ENCODE data around the gene CCDC9B. TPM values are rescaled to one million over a fixed set of nuclear protein-coding genes. Genes with fewer than 3 reads are reported as not detected.

CCDC9B gene
- total and polyA plus RNA-seq, 10 donors: 2.2 to 19.4 (median 7.1) TPM

GRCh38 chr15:40382580-40383456, 42.1 kb upstream of the CCDC9B start, which contains the start of gene KNSTRN:
KNSTRN (plus strand) TSS chr15:40382721; CDS start chr15:40382836, 115 bp downstream.
- TF ChIP-seq POLR2A (IDR thresholded peaks at IDR 0.05): peak in 1 of 3 donors; percentile 6
- TF ChIP-seq CTCF (IDR thresholded peaks at IDR 0.05 in 8 of 11, conservative IDR thresholded peaks at IDR 0.05 in 3 of 11): peak in 1 of 11 experiments; percentile 28
- TF ChIP-seq POLR2AphosphoS5 (IDR thresholded peaks at IDR 0.05): peak; percentile 71 to 81 (median 74)
- peaks cover 0 to 42% (median 23%) of the 10 kb centered on the region in 6 donors for H3K4me1 ChIP-seq
- H3K27me3 ChIP-seq (replicated peaks in 1 of 7): no peaks in the 10 kb centered on the region
- DNase-seq: peak; percentile 96
- WGBS, 5 donors: 6 to 10% (median 6%) methylated on average over 37 to 57 of the region's 57 CpGs
- peaks cover 3 to 23% (median 13%) of the 10 kb centered on the region in 6 donors for H3K36me3 ChIP-seq
- peak within 1 kb of the TSS; percentile 64 to 98 (median 80) for H3K4me3 ChIP-seq
- peak within 1 kb of the TSS in 6 of 8 donors; percentile 39 to 81 (median 66) for H3K27ac ChIP-seq
- intact Hi-C loops (cut with DNase I; ENCODE audit: low total_unique reads): no loop called here
- H3K9me3 ChIP-seq: no peaks in the 10 kb centered on the region

GRCh38 chr15:40381818-40382529, 41.2 kb upstream of the CCDC9B start:
- Histone ChIP-seq H3K36me3 (peaks cover 3 to 14% (median 8%) of the 10 kb centered on the region in 6 donors), H3K4me1 (peaks cover 0 to 38% (median 23%) of the 10 kb centered on the region in 6 donors), H3K9me3 (no peaks in the 10 kb centered on the region), H3K4me3 (peak overlapping the region in 1 of 8 donors; percentile 95), H3K27me3 (replicated peaks in 1 of 7) (no peaks in the 10 kb centered on the region), H3K27ac (peak overlapping the region in 1 of 8 donors; percentile 81)
- TF ChIP-seq CTCF (IDR thresholded peaks at IDR 0.05 in 8 of 11, conservative IDR thresholded peaks at IDR 0.05 in 3 of 11) (no peak), POLR2A (IDR thresholded peaks at IDR 0.05) (no peak), POLR2AphosphoS5 (IDR thresholded peaks at IDR 0.05) (no peak)
- intact Hi-C loops (cut with DNase I; ENCODE audit: low total_unique reads): no loop called here
- DNase-seq: peak; percentile 53
- 92 to 95% (median 92%) methylated on average over 11 of the region's 11 CpGs for WGBS, 5 donors

- TF ChIP-seq POLR2A (IDR thresholded peaks at IDR 0.05) (no peak), POLR2AphosphoS5 (IDR thresholded peaks at IDR 0.05) (no peak), CTCF (IDR thresholded peaks at IDR 0.05 in 8 of 11, conservative IDR thresholded peaks at IDR 0.05 in 3 of 11) (no peak)
- H3K4me1 ChIP-seq: peaks cover 0 to 38% (median 23%) of the 10 kb centered on the region in 6 donors
- peak overlapping the region in 2 of 8 donors; percentile 28 to 45 for H3K27ac ChIP-seq
- no peaks in the 10 kb centered on the region for H3K9me3 ChIP-seq
- H3K4me3 ChIP-seq: no peak overlapping the region
- no peaks in the 10 kb centered on the region for H3K27me3 ChIP-seq (replicated peaks in 1 of 7)
- no peak for DNase-seq
- intact Hi-C loops (cut with DNase I; ENCODE audit: low total_unique reads): no loop called here
- H3K36me3 ChIP-seq: peaks cover 0 to 1% (median 0%) of the 10 kb centered on the region in 6 donors
- WGBS, 5 donors: 95 to 97% (median 95%) methylated on average over 10 of the region's 10 CpGs
Measured at GRCh38 chr15:40380636-40381035, 39.9 kb upstream of the CCDC9B start.

Measured in spleen (tissue), 11 donors.